ENCODE data around the gene SIX2.

DNA sequence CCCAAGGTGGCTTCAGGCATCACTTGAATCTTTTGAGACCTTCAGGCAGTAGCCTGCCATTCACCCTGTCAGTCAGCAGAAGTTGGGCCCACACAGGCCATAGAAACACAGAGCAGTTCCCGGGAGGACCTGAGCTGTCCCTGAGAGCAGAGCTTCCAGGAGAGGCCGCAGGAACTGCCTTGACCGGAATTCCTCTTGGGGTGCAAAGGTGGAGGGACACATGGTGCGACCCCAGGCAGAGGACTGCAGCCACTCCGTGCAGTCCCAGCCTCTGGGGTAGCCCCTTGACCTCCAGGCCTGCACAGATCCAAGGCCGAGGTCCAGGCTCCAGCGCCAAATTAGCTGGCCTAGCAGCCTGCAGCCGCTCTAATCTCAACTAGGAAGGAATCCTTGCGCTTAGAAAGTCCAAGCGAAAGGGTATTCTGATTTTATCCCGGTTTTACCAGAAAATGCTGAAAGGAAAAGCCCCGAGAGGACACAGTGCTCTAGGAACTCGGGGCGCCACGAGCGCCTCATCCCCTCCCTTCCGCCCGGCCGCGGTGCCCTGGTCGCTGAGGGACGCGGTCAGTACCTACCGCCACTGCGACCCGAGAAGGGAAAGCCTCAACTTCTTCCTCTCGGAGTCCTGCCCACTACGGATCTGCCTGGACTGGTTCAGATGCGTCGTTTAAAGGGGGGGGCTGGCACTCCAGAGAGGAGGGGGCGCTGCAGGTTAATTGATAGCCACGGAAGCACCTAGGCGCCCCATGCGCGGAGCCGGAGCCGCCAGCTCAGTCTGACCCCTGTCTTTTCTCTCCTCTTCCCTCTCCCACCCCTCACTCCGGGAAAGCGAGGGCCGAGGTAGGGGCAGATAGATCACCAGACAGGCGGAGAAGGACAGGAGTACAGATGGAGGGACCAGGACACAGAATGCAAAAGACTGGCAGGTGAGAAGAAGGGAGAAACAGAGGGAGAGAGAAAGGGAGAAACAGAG is 5.4 kb downstream of the SIX2 start:
- TF ChIP-seq, protein P1, sequence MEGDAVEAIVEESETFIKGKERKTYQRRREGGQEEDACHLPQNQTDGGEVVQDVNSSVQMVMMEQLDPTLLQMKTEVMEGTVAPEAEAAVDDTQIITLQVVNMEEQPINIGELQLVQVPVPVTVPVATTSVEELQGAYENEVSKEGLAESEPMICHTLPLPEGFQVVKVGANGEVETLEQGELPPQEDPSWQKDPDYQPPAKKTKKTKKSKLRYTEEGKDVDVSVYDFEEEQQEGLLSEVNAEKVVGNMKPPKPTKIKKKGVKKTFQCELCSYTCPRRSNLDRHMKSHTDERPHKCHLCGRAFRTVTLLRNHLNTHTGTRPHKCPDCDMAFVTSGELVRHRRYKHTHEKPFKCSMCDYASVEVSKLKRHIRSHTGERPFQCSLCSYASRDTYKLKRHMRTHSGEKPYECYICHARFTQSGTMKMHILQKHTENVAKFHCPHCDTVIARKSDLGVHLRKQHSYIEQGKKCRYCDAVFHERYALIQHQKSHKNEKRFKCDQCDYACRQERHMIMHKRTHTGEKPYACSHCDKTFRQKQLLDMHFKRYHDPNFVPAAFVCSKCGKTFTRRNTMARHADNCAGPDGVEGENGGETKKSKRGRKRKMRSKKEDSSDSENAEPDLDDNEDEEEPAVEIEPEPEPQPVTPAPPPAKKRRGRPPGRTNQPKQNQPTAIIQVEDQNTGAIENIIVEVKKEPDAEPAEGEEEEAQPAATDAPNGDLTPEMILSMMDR (conservative IDR thresholded peaks at IDR 0.05; ENCODE audit: low read depth in 2 of 2): no peak
- TF ChIP-seq JUNB (IDR thresholded peaks at IDR 0.05; ENCODE audit: unreplicated experiment): no peak
- TF ChIP-seq, protein P2, sequence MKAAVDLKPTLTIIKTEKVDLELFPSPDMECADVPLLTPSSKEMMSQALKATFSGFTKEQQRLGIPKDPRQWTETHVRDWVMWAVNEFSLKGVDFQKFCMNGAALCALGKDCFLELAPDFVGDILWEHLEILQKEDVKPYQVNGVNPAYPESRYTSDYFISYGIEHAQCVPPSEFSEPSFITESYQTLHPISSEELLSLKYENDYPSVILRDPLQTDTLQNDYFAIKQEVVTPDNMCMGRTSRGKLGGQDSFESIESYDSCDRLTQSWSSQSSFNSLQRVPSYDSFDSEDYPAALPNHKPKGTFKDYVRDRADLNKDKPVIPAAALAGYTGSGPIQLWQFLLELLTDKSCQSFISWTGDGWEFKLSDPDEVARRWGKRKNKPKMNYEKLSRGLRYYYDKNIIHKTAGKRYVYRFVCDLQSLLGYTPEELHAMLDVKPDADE (IDR thresholded peaks at IDR 0.05): no peak
- peak; percentile 76 for TF ChIP-seq EZH2 (IDR thresholded peaks at IDR 0.05; ENCODE audit: low read depth, unreplicated experiment)
- TF ChIP-seq NANOG (IDR thresholded peaks at IDR 0.05; ENCODE audit: borderline replicate concordance): no peak
- TF ChIP-seq POLR2AphosphoS5 (IDR thresholded peaks at IDR 0.05; ENCODE audit: low read depth): no peak
- TF ChIP-seq CREB1 (CRISPR knock-in tag; IDR thresholded peaks at IDR 0.05; ENCODE audit: low read depth): no peak
- TF ChIP-seq, protein P3, sequence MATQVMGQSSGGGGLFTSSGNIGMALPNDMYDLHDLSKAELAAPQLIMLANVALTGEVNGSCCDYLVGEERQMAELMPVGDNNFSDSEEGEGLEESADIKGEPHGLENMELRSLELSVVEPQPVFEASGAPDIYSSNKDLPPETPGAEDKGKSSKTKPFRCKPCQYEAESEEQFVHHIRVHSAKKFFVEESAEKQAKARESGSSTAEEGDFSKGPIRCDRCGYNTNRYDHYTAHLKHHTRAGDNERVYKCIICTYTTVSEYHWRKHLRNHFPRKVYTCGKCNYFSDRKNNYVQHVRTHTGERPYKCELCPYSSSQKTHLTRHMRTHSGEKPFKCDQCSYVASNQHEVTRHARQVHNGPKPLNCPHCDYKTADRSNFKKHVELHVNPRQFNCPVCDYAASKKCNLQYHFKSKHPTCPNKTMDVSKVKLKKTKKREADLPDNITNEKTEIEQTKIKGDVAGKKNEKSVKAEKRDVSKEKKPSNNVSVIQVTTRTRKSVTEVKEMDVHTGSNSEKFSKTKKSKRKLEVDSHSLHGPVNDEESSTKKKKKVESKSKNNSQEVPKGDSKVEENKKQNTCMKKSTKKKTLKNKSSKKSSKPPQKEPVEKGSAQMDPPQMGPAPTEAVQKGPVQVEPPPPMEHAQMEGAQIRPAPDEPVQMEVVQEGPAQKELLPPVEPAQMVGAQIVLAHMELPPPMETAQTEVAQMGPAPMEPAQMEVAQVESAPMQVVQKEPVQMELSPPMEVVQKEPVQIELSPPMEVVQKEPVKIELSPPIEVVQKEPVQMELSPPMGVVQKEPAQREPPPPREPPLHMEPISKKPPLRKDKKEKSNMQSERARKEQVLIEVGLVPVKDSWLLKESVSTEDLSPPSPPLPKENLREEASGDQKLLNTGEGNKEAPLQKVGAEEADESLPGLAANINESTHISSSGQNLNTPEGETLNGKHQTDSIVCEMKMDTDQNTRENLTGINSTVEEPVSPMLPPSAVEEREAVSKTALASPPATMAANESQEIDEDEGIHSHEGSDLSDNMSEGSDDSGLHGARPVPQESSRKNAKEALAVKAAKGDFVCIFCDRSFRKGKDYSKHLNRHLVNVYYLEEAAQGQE (IDR thresholded peaks at IDR 0.05; ENCODE audit: unreplicated experiment): no peak
